HEK293 (cell line): ENCODE results near the gene IFI27L1.
A peak's percentile ranks its signal among the peaks of the same experiment; 100 is the strongest.

Experiments
- GLIS2 ChIP-seq: fragments of 450-650 bp; formaldehyde crosslinking; IDR thresholded peaks from 2 replicates; pipeline ENCODE4 v1.5.1; 2016; ENCODE audit warnings: missing biosample characterization, missing genetic modification characterization
- MZF1 ChIP-seq: fragments of 450-650 bp; formaldehyde crosslinking; IDR thresholded peaks from 2 replicates; pipeline ENCODE4 v1.5.1; 2017; ENCODE audit warnings: missing biosample characterization, missing genetic modification characterization, borderline replicate concordance
- OVOL3 ChIP-seq: fragments of 450-650 bp; formaldehyde crosslinking; IDR thresholded peaks from 2 replicates; pipeline ENCODE4 v1.5.1; 2016; ENCODE audit warnings: missing biosample characterization, missing genetic modification characterization
- SCRT2 ChIP-seq: fragments of 450-650 bp; formaldehyde crosslinking; IDR thresholded peaks from 2 replicates; pipeline ENCODE4 v1.5.1; 2016; ENCODE audit warnings: missing biosample characterization, missing genetic modification characterization
- SP2 ChIP-seq: fragments of 450-650 bp; formaldehyde crosslinking; IDR thresholded peaks from 2 replicates; pipeline ENCODE4 v1.5.1; 2016; ENCODE audit warnings: missing biosample characterization, missing genetic modification characterization
- YY2 ChIP-seq: fragments of 450-650 bp; formaldehyde crosslinking; IDR thresholded peaks from 2 replicates; pipeline ENCODE4 v1.5.1; 2016; ENCODE audit warnings: missing biosample characterization, missing genetic modification characterization
- ZBTB17 ChIP-seq: fragments of 450-650 bp; formaldehyde crosslinking; IDR thresholded peaks from 2 replicates; pipeline ENCODE4 v1.5.1; 2016; ENCODE audit warnings: missing biosample characterization, missing genetic modification characterization
- ZBTB20 ChIP-seq: fragments of 450-650 bp; formaldehyde crosslinking; IDR thresholded peaks from 2 replicates; pipeline ENCODE4 v1.5.1; 2016; ENCODE audit warnings: missing biosample characterization, missing genetic modification characterization
- ZFP69B ChIP-seq: fragments of 450-650 bp; formaldehyde crosslinking; IDR thresholded peaks from 2 replicates; pipeline ENCODE4 v1.5.1; 2016; ENCODE audit warnings: missing biosample characterization, missing genetic modification characterization
- ZNF114 ChIP-seq: fragments of 450-650 bp; formaldehyde crosslinking; IDR thresholded peaks from 2 replicates; pipeline ENCODE4 v1.5.0; 2017; ENCODE audit warnings: missing biosample characterization, missing genetic modification characterization
- ZNF121 ChIP-seq: fragments of 450-650 bp; formaldehyde crosslinking; IDR thresholded peaks from 2 replicates; pipeline ENCODE4 v1.5.1; 2016; ENCODE audit warnings: missing biosample characterization, missing genetic modification characterization
- ZNF174 ChIP-seq: fragments of 450-650 bp; formaldehyde crosslinking; IDR thresholded peaks from 2 replicates; pipeline ENCODE4 v1.5.0; 2017; ENCODE audit warnings: missing biosample characterization, mild to moderate bottlenecking, missing genetic modification characterization
- ZNF214 ChIP-seq: fragments of 450-650 bp; formaldehyde crosslinking; IDR thresholded peaks from 2 replicates; pipeline ENCODE4 v1.5.1; 2017; ENCODE audit warnings: missing biosample characterization, mild to moderate bottlenecking, missing genetic modification characterization, borderline replicate concordance
- ZNF24 ChIP-seq: fragments of 450-650 bp; formaldehyde crosslinking; IDR thresholded peaks from 2 replicates; pipeline ENCODE4 v1.5.1; 2016; ENCODE audit warnings: missing biosample characterization, missing genetic modification characterization
- ZNF292 ChIP-seq: fragments of 450-650 bp; formaldehyde crosslinking; IDR thresholded peaks from 2 replicates; pipeline ENCODE4 v1.5.1; 2016; ENCODE audit warnings: low read depth, missing biosample characterization, missing genetic modification characterization, borderline replicate concordance
- ZNF302 ChIP-seq: fragments of 450-650 bp; formaldehyde crosslinking; IDR thresholded peaks from 2 replicates; pipeline ENCODE4 v1.5.1; 2016; ENCODE audit warnings: missing biosample characterization, missing genetic modification characterization, low read depth
- ZNF341 ChIP-seq: fragments of 450-650 bp; formaldehyde crosslinking; IDR thresholded peaks from 2 replicates; pipeline ENCODE4; 2016; ENCODE audit warnings: low read depth, missing biosample characterization, missing genetic modification characterization
- ZNF354C ChIP-seq: fragments of 450-650 bp; formaldehyde crosslinking; IDR thresholded peaks from 2 replicates; pipeline ENCODE4 v1.5.1; 2016; ENCODE audit warnings: missing biosample characterization, missing genetic modification characterization, low read depth, borderline replicate concordance
- ZNF391 ChIP-seq: fragments of 450-650 bp; formaldehyde crosslinking; IDR thresholded peaks from 2 replicates; pipeline ENCODE4 v1.5.1; 2016; ENCODE audit warnings: low read depth, missing biosample characterization, missing genetic modification characterization, borderline replicate concordance
- ZNF423 ChIP-seq: fragments of 450-650 bp; formaldehyde crosslinking; IDR thresholded peaks from 2 replicates; pipeline ENCODE4 v1.5.1; 2016; ENCODE audit warnings: missing biosample characterization, missing genetic modification characterization
- ZNF501 ChIP-seq: fragments of 450-650 bp; formaldehyde crosslinking; IDR thresholded peaks from 2 replicates; pipeline ENCODE4 v1.5.1; 2016; ENCODE audit warnings: missing biosample characterization, missing genetic modification characterization
- ZNF514 ChIP-seq: fragments of 450-650 bp; formaldehyde crosslinking; IDR thresholded peaks from 2 replicates; pipeline ENCODE4 v1.5.1; 2016; ENCODE audit warnings: missing biosample characterization, missing genetic modification characterization
- ZNF549 ChIP-seq: fragments of 450-650 bp; IDR thresholded peaks from 2 replicates; pipeline ENCODE4 v1.5.1; 2018; ENCODE audit warnings: missing biosample characterization, missing genetic modification characterization, mild to moderate bottlenecking, inconsistent platforms, moderate library complexity
- ZNF558 ChIP-seq: fragments of 450-650 bp; formaldehyde crosslinking; IDR thresholded peaks from 2 replicates; pipeline ENCODE4 v1.5.1; 2016; ENCODE audit warnings: missing biosample characterization, missing genetic modification characterization
- ZNF626 ChIP-seq: fragments of 450-650 bp; sonication (Bioruptor Pico); formaldehyde crosslinking; IDR thresholded peaks from 2 replicates; pipeline ENCODE4 v1.5.1; 2018; ENCODE audit warnings: missing biosample characterization, missing genetic modification characterization, inconsistent platforms
- ZNF629 ChIP-seq: fragments of 450-650 bp; formaldehyde crosslinking; IDR thresholded peaks from 2 replicates; pipeline ENCODE4 v1.5.1; 2017; ENCODE audit warnings: missing biosample characterization, missing genetic modification characterization
- ZNF658 ChIP-seq: fragments of 450-650 bp; formaldehyde crosslinking; IDR thresholded peaks from 2 replicates; pipeline ENCODE4; 2016; ENCODE audit warnings: missing biosample characterization, missing genetic modification characterization
- ZNF677 ChIP-seq: fragments of 450-650 bp; IDR thresholded peaks from 2 replicates; pipeline ENCODE4 v1.5.0; 2018; ENCODE audit warnings: missing biosample characterization, mild to moderate bottlenecking, missing genetic modification characterization, moderate library complexity
- ZNF747 ChIP-seq: fragments of 450-650 bp; formaldehyde crosslinking; IDR thresholded peaks from 2 replicates; pipeline ENCODE4 v1.5.1; 2016; ENCODE audit warnings: missing biosample characterization, missing genetic modification characterization
- ZNF792 ChIP-seq: fragments of 450-650 bp; formaldehyde crosslinking; IDR thresholded peaks from 2 replicates; pipeline ENCODE4 v1.5.1; 2016; ENCODE audit warnings: missing biosample characterization, missing genetic modification characterization
- ZNF837 ChIP-seq: fragments of 450-650 bp; formaldehyde crosslinking; IDR thresholded peaks from 2 replicates; pipeline ENCODE4 v1.5.1; 2016; ENCODE audit warnings: missing biosample characterization, missing genetic modification characterization
- ZSCAN16 ChIP-seq: fragments of 450-650 bp; formaldehyde crosslinking; IDR thresholded peaks from 2 replicates; pipeline ENCODE4 v1.5.1; 2016; ENCODE audit warnings: missing biosample characterization, missing genetic modification characterization
- ZSCAN23 ChIP-seq: fragments of 450-650 bp; formaldehyde crosslinking; IDR thresholded peaks from 2 replicates; pipeline ENCODE4 v1.5.1; 2016; ENCODE audit warnings: missing biosample characterization, missing genetic modification characterization
- TF ChIP-seq, protein P1 (sequence below): fragments of 450-650 bp; formaldehyde crosslinking; IDR thresholded peaks from 2 replicates; pipeline ENCODE4 v1.5.1; 2016; ENCODE audit warnings: missing biosample characterization, missing genetic modification characterization
- TF ChIP-seq, protein P2 (sequence below): fragments of 450-650 bp; formaldehyde crosslinking; IDR thresholded peaks from 2 replicates; pipeline ENCODE4 v1.5.1; 2016; ENCODE audit warnings: missing biosample characterization, missing genetic modification characterization
- TF ChIP-seq, protein P3 (sequence below): fragments of 450-650 bp; formaldehyde crosslinking; IDR thresholded peaks from 2 replicates; pipeline ENCODE4 v1.5.1; 2017; ENCODE audit warnings: missing biosample characterization, missing genetic modification characterization
- TF ChIP-seq, protein P4 (sequence below): sonication (generic); formaldehyde crosslinking; IDR thresholded peaks from 2 replicates; pipeline ENCODE4 v1.8.1; 2022; ENCODE audit warnings: mild to moderate bottlenecking, moderate library complexity, missing genetic modification reagents

Gene IFI27L1

DNA sequence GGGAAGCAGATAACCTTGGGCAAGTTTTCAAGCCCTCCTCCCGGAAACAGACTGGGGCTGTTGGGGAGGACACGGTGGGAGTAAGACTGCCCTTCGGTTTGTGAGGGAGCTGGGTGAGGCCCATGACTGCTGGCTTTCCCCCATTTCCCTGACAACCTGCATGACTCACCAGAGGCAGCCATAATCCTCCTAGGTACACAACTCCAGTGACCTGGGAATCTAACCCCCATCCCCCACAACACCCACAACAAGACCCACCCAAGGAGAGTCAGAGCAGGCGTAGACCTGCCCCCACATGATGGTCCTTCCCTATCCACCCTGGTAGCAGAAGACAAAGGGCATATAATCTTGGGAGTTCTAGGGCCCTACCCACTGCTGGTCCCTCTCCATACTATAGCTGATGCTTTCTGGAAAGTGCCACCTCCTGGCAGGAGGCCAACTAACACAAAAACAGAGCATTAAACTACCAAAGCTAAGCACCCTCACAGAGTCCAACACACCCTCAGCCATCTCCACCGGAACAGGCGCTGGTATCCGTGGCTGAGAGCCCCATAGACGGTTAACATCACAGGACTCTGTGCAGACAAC is 14.9 kb upstream of the IFI27L1 start (continued):
- TF ChIP-seq ZNF354C (no peak), GLIS2 (tag by site-specific recombination) (peak; percentile 88), ZNF341 (no peak), ZNF514 (tag by site-specific recombination) (no peak), ZSCAN23 (0 out of 2 replicates have a peak, but pooled peaks have one; percentile 22), YY2 (peak; percentile 73), ZFP69B (peak; percentile 40; the same call in 1 of the 2 replicates), SP2 (peak; percentile 54), ZNF626 (no peak), ZNF501 (tag by site-specific recombination) (peak; percentile 66), ZNF629 (tag by site-specific recombination) (0 out of 2 replicates have a peak, but pooled peaks have one; percentile 13), ZNF558 (tag by site-specific recombination) (0 out of 2 replicates have a peak, but pooled peaks have one; percentile 14), SCRT2 (tag by site-specific recombination) (no peak), ZNF121 (tag by site-specific recombination) (no peak), ZNF658 (tag by site-specific recombination) (no peak), ZNF292 (no peak), ZBTB17 (tag by site-specific recombination) (peak; percentile 42; the same call in 1 of the 2 replicates), ZBTB20 (tag by site-specific recombination) (peak; percentile 44; the same call in 1 of the 2 replicates), ZNF549 (tag by site-specific recombination) (no peak), ZNF174 (tag by site-specific recombination) (no peak), ZNF792 (no peak), ZNF391 (tag by site-specific recombination) (no peak), ZNF747 (tag by site-specific recombination) (no peak), ZNF24 (tag by site-specific recombination) (peak; percentile 40; the same call in 1 of the 2 replicates), MZF1 (0 out of 2 replicates have a peak, but pooled peaks have one; percentile 34), ZNF214 (no peak), ZNF677 (tag by site-specific recombination) (no peak), ZNF114 (tag by site-specific recombination) (no peak), ZNF423 (tag by site-specific recombination) (no peak; the same call in 1 of the 2 replicates), ZNF302 (no peak), ZNF837 (tag by site-specific recombination) (no peak), OVOL3 (tag by site-specific recombination) (no peak), ZSCAN16 (tag by site-specific recombination) (no peak)
- TF ChIP-seq, protein P1, sequence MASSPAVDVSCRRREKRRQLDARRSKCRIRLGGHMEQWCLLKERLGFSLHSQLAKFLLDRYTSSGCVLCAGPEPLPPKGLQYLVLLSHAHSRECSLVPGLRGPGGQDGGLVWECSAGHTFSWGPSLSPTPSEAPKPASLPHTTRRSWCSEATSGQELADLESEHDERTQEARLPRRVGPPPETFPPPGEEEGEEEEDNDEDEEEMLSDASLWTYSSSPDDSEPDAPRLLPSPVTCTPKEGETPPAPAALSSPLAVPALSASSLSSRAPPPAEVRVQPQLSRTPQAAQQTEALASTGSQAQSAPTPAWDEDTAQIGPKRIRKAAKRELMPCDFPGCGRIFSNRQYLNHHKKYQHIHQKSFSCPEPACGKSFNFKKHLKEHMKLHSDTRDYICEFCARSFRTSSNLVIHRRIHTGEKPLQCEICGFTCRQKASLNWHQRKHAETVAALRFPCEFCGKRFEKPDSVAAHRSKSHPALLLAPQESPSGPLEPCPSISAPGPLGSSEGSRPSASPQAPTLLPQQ (tag by site-specific recombination) = peak; percentile 67; the same call in 1 of the 2 replicates
- TF ChIP-seq, protein P2, sequence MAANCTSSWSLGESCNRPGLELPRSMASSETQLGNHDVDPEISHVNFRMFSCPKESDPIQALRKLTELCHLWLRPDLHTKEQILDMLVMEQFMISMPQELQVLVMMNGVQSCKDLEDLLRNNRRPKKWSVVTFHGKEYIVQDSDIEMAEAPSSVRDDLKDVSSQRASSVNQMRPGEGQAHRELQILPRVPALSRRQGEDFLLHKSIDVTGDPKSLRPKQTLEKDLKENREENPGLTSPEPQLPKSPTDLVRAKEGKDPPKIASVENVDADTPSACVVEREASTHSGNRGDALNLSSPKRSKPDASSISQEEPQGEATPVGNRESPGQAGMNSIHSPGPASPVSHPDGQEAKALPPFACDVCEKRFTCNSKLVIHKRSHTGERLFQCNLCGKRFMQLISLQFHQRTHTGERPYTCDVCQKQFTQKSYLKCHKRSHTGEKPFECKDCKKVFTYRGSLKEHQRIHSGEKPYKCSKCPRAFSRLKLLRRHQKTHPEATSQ (tag by site-specific recombination) = no peak
- TF ChIP-seq, protein P3, sequence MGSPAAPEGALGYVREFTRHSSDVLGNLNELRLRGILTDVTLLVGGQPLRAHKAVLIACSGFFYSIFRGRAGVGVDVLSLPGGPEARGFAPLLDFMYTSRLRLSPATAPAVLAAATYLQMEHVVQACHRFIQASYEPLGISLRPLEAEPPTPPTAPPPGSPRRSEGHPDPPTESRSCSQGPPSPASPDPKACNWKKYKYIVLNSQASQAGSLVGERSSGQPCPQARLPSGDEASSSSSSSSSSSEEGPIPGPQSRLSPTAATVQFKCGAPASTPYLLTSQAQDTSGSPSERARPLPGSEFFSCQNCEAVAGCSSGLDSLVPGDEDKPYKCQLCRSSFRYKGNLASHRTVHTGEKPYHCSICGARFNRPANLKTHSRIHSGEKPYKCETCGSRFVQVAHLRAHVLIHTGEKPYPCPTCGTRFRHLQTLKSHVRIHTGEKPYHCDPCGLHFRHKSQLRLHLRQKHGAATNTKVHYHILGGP (tag by site-specific recombination) = no peak
- TF ChIP-seq, protein P4, sequence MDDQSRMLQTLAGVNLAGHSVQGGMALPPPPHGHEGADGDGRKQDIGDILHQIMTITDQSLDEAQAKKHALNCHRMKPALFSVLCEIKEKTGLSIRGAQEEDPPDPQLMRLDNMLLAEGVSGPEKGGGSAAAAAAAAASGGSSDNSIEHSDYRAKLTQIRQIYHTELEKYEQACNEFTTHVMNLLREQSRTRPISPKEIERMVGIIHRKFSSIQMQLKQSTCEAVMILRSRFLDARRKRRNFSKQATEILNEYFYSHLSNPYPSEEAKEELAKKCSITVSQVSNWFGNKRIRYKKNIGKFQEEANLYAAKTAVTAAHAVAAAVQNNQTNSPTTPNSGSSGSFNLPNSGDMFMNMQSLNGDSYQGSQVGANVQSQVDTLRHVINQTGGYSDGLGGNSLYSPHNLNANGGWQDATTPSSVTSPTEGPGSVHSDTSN = no peak
